ENCODE data around the gene MYLK.

MYLK gene

DNA sequence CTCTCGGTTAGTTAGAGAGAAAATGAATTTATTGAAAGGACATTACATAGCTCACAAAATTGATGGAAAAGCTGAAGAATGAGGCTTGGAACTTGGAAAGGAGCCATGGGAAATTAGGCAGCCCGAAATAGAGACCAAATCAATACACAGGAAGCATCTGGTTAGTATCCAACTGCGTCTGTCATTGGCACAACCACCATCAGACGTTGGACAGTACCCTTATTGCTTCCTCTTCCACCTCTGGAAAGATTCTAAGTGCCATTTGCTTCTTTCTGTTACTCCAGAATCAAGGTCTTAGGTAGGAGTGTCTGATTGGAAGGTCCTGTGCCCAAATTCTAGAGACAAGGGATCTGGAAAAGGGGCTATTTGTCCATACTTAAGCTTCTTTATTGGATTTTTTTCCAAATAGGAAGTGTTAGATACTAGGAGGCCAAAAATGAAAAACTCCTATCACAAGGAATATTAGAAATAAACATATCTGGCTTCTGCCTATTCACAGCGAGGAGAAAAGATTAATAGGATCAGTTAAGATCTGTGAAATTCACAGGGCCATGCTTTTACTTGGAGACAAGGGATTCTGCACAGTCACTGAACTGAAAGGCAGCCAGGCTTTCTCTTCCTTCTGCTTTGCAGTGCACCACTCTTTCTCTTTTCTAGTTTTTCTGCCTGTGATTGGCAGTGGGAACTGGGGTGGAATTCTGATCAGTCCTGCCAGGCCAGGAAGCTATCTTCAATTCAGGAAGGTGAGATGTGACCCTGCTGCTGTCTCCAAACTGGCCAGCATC, 288.5 kb downstream of the MYLK start:
- in situ Hi-C loops (cut with HindIII; ENCODE audit: low pct_unique_long_range_greater_than_20kb, low sequenced_read_pairs), result no loop called here
- TF ChIP-seq JUND (IDR thresholded peaks at IDR 0.05; ENCODE audit: low read depth), result no peak
- no peak for DNase-seq (ENCODE audit: low read depth in 1 of 2, low spot score in 1 of 2)

DNA sequence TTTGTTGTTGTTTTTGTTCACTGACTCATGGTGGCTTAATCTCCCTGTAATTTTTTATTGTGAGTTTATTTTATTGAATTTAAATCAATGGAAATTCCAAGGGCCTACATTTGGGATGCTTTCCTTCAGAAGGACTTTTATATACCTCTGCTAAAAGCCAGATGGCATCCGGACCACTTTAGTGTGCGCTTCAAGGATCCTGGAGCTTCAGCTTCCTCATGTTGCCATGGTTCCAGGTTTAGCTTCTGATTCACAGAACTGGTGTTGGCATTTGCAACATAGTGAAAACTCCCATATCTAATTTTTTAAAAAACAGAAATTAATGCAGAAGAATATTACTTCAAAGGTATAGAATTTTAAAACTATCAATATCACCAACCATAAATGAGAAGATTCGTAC, 290.8 kb downstream of the MYLK start:
- in situ Hi-C loops (cut with HindIII; ENCODE audit: low pct_unique_long_range_greater_than_20kb, low sequenced_read_pairs), result no loop called here
- no peak for DNase-seq (ENCODE audit: low read depth in 1 of 2, low spot score in 1 of 2)
- no peak for TF ChIP-seq JUND (IDR thresholded peaks at IDR 0.05; ENCODE audit: low read depth)

- in situ Hi-C loops (cut with HindIII; ENCODE audit: low pct_unique_long_range_greater_than_20kb, low sequenced_read_pairs), result no loop called here
- no peak for DNase-seq (ENCODE audit: low read depth in 1 of 2, low spot score in 1 of 2)
- TF ChIP-seq JUND (IDR thresholded peaks at IDR 0.05; ENCODE audit: low read depth), result no peak
Observed at GRCh38 chr3:123590685-123591450, 293.3 kb downstream of the MYLK start.

DNA sequence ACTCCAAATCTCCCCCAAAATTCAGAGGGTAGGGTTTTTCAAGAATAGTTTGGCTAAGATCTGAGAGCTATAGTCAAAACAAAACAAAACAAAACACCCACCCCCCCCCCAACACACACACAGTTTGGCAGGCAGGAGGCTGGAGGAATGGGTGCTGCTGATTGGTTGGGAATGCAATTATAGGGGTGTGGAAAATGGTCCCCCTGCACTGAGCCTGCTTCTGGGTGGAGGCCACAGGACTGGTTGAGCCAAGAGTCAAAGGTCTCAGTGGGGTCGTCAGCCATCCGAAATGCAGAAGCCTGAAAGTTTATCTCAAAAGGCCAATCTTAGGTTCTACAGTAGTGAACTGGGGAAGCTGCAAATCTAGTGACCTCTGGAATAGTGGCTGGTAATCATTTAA, 296.7 kb downstream of the MYLK start:
- in situ Hi-C loops (cut with HindIII; ENCODE audit: low pct_unique_long_range_greater_than_20kb, low sequenced_read_pairs), result no loop called here

DNA sequence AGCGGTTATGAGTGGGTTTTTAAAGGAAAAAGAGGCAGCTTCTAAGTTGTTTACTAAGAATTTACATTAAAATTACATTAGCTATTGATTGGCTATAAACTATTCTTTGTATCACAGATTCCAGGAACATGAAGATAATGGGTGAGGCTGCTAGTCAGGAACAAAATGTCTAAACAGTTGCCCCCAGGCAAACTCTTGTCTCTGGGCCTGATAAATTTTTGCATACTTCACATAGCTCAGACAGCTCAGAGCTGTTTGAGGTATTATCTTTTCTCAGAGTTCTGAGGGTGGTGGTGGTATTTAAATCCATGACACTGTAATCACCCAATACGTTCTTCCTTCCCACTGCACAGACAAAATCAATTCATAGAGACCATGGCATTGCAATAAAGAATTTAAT, 297.2 kb downstream of the MYLK start:
- no peak for DNase-seq (ENCODE audit: low read depth in 1 of 2, low spot score in 1 of 2)
- no peak for TF ChIP-seq JUND (IDR thresholded peaks at IDR 0.05; ENCODE audit: low read depth)
- in situ Hi-C loops (cut with HindIII; ENCODE audit: low pct_unique_long_range_greater_than_20kb, low sequenced_read_pairs), result no loop called here

More for the DNA sequence above, 296.7 kb downstream of the MYLK start:
- DNase-seq (ENCODE audit: low read depth in 1 of 2, low spot score in 1 of 2), result no peak
- TF ChIP-seq JUND (IDR thresholded peaks at IDR 0.05; ENCODE audit: low read depth), result no peak

GRCh38 chr3:123586131-123586530, 298.0 kb downstream of the MYLK start:
- DNase-seq (ENCODE audit: low read depth in 1 of 2, low spot score in 1 of 2), result peak in 1 of 2 experiments; percentile 70
- TF ChIP-seq JUND (IDR thresholded peaks at IDR 0.05; ENCODE audit: low read depth), result no peak
- in situ Hi-C loops (cut with HindIII; ENCODE audit: low pct_unique_long_range_greater_than_20kb, low sequenced_read_pairs), result no loop called here

- in situ Hi-C loops (cut with HindIII; ENCODE audit: low pct_unique_long_range_greater_than_20kb, low sequenced_read_pairs), result no loop called here
- no peak for TF ChIP-seq JUND (IDR thresholded peaks at IDR 0.05; ENCODE audit: low read depth)
- peak; percentile 69 to 98 for DNase-seq (ENCODE audit: low read depth in 1 of 2, low spot score in 1 of 2)
Observed at GRCh38 chr3:123584988-123585937, 298.9 kb downstream of the MYLK start, which contains the start of gene HACD2. Gene HACD2, minus strand, starts transcription at chr3:123585053. Its CDS starts 26 bp downstream, at chr3:123585027.

GRCh38 chr3:123584284-123584987, 299.7 kb downstream of the MYLK start:
- peak; percentile 28 to 55 for DNase-seq (ENCODE audit: low read depth in 1 of 2, low spot score in 1 of 2)
- in situ Hi-C loops (cut with HindIII; ENCODE audit: low pct_unique_long_range_greater_than_20kb, low sequenced_read_pairs), result no loop called here
- TF ChIP-seq JUND (IDR thresholded peaks at IDR 0.05; ENCODE audit: low read depth), result no peak

DNA sequence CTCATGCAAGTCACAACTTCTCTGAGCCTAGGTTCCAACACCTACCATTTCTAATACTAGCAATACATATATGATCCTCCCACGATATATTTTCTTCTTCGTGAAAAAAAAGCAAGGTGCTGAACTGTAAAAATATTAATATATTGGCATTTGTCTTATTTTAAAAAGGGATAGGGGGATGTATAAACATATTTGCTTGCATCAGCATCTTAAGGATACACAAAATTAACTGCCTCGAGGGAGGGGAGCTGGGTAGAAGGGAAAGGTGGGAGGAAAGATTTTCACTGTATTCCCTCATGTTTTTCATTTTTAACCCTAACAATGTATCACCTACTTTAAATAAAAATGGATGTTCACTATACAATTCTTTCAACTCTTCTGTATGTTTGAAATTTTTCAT, 300.6 kb downstream of the MYLK start:
- DNase-seq (ENCODE audit: low read depth in 1 of 2, low spot score in 1 of 2), result no peak
- in situ Hi-C loops (cut with HindIII; ENCODE audit: low pct_unique_long_range_greater_than_20kb, low sequenced_read_pairs), result no loop called here
- no peak for TF ChIP-seq JUND (IDR thresholded peaks at IDR 0.05; ENCODE audit: low read depth)

- DNase-seq (ENCODE audit: low read depth in 1 of 2, low spot score in 1 of 2), result no peak
- no peak for TF ChIP-seq JUND (IDR thresholded peaks at IDR 0.05; ENCODE audit: low read depth)
- in situ Hi-C loops (cut with HindIII; ENCODE audit: low pct_unique_long_range_greater_than_20kb, low sequenced_read_pairs), result no loop called here
Observed at GRCh38 chr3:123582315-123582714, 301.8 kb downstream of the MYLK start.

DNA sequence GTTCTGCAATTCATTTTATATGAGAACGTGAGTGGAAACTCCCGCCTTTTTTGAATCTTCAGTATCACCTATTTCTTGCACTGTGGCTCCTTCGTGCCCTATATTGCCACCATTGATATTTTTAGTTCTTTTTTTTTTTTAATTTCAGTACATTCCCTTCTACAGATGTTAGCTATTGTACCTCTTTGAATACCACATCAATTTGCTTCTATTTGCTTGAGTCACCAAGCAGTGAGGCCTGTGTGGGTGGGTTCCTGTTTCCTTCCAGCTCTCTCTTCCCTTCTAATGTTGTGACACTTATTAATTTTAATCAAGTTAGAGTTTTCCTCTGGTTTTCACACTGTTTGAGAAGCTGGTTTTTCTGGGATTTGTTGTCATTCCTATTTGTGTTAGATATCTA, 308.0 kb downstream of the MYLK start:
- in situ Hi-C loops (cut with HindIII; ENCODE audit: low pct_unique_long_range_greater_than_20kb, low sequenced_read_pairs), result no loop called here
- no peak for DNase-seq (ENCODE audit: low read depth in 1 of 2, low spot score in 1 of 2)
- TF ChIP-seq JUND (IDR thresholded peaks at IDR 0.05; ENCODE audit: low read depth), result no peak

GRCh38 chr3:123571973-123572365, 312.2 kb downstream of the MYLK start:
- TF ChIP-seq JUND (IDR thresholded peaks at IDR 0.05; ENCODE audit: low read depth), result no peak
- in situ Hi-C loops (cut with HindIII; ENCODE audit: low pct_unique_long_range_greater_than_20kb, low sequenced_read_pairs), result no loop called here
- no peak for DNase-seq (ENCODE audit: low read depth in 1 of 2, low spot score in 1 of 2)

Data from T47D (cell line).